Keratinocyte (primary cell): Measurements from ENCODE around the gene CMSS1. TPM values are rescaled to one million over a fixed set of nuclear protein-coding genes. Genes with fewer than 3 reads are reported as not detected.

Source experiments
- DNase-seq: peaks from one replicate; pipeline ENCODE4 v3.0.0-alpha.2; 2011; ENCODE audit warnings: low read depth, missing footprints, low spot score
- FAIRE-seq: peaks from 2 replicates; lab custom pipeline; 2011; peaks lifted over from hg19 to GRCh38; lab: Jason Lieb, UNC
- H2AFZ ChIP-seq: 2 replicates; pipeline ENCODE4 v1.6.0; 2012; ENCODE audit warnings: low read length, control low read depth, inconsistent platforms; ENCODE audit not compliant: control insufficient read depth
- H3K27ac ChIP-seq: 2 replicates; pipeline ENCODE4 v1.5.1; 2011; ENCODE audit warnings: low read length; ENCODE audit not compliant: control insufficient read depth, insufficient read depth
- H3K27me3 ChIP-seq: 3 replicates; pipeline ENCODE4 v1.6.0; 2011; ENCODE audit warnings: low read length; ENCODE audit not compliant: control insufficient read depth, insufficient read depth; ENCODE audit errors: extremely low read depth
- H3K36me3 ChIP-seq, 2 experiments: 2 replicates in 1 of 2; 3 replicates in 1 of 2; pipeline ENCODE4 v1.5.1; 2011; ENCODE audit warnings: low read length in 2 of 2, mild to moderate bottlenecking in 1 of 2; ENCODE audit not compliant: control insufficient read depth in 2 of 2, insufficient read depth in 2 of 2; ENCODE audit errors: extremely low read depth in 1 of 2
- H3K4me1 ChIP-seq: 3 replicates; pipeline ENCODE4 v1.5.1; 2011; ENCODE audit warnings: low read length; ENCODE audit not compliant: control insufficient read depth, insufficient read depth; ENCODE audit errors: extremely low read depth
- H3K4me2 ChIP-seq: 3 replicates; pipeline ENCODE4 v1.6.0; 2011; ENCODE audit warnings: low read depth, low read length; ENCODE audit not compliant: control insufficient read depth, insufficient read depth; ENCODE audit errors: extremely low read depth
- H3K4me3 ChIP-seq, 3 experiments: fragments of 200-600 bp in 1 of 3; sonication (generic) in 1 of 3; 2 replicates in 2 of 3; 3 replicates in 1 of 3; pipeline ENCODE4 v1.5.1; 2011 to 2016; ENCODE audit warnings: low read length in 3 of 3, mild to moderate bottlenecking in 3 of 3, control low read depth in 2 of 3, inconsistent platforms in 1 of 3, low read depth in 1 of 3, mixed read lengths in 1 of 3, mixed run types in 1 of 3, moderate library complexity in 1 of 3; ENCODE audit not compliant: control insufficient read depth in 2 of 3, insufficient read depth in 2 of 3; ENCODE audit errors: extremely low read depth in 1 of 3
- H3K79me2 ChIP-seq: 2 replicates; pipeline ENCODE4 v1.6.0; 2012; ENCODE audit warnings: low read length; ENCODE audit not compliant: control insufficient read depth, insufficient read depth
- H3K9ac ChIP-seq: 3 replicates; pipeline ENCODE4 v1.6.0; 2011; ENCODE audit warnings: low read length; ENCODE audit not compliant: control insufficient read depth, insufficient read depth; ENCODE audit errors: extremely low read depth
- H3K9me1 ChIP-seq: 3 replicates; pipeline ENCODE4 v1.6.0; 2011; ENCODE audit warnings: low read length; ENCODE audit not compliant: control insufficient read depth, insufficient read depth; ENCODE audit errors: extremely low read depth
- H3K9me3 ChIP-seq: 2 replicates; pipeline ENCODE4 v1.5.1; 2012; ENCODE audit warnings: low read depth, low read length; ENCODE audit not compliant: control insufficient read depth
- H4K20me1 ChIP-seq: 3 replicates; pipeline ENCODE4 v1.6.0; 2011; ENCODE audit warnings: low read length; ENCODE audit not compliant: control insufficient read depth, insufficient read depth; ENCODE audit errors: extremely low read depth
- EZH2 ChIP-seq: IDR thresholded peaks from one replicate; pipeline ENCODE4 v1.6.1; 2012; ENCODE audit warnings: inconsistent platforms, mild to moderate bottlenecking, low read length, moderate library complexity
- dilution Hi-C: fragments of 300-500 bp; cut with MboI; formaldehyde crosslinking; loops from one replicate; pipeline ENCODE4 v1.7.0; 2020; ENCODE audit warnings: low sequenced_read_pairs; ENCODE audit not compliant: extremely low pct_ligation_motif_present
- polyA plus RNA-seq, 5 experiments: library from polyadenylated mRNA; depleted of rRNA in 3 of 5; stranded (reverse) in 3 of 5; stranded (forward) in 1 of 5; unstranded in 1 of 5; fragments of >200 nt; gene quantifications; 1 replicate in 1 of 5; 2 replicates in 3 of 5; 3 replicates in 1 of 5; pipeline versions ENCODE4 v1.2.1 to v1.2.3, GENCODE V29; 2011 to 2012; ENCODE audit warnings: missing spikeins in 2 of 5, low read depth in 1 of 5, low replicate concordance in 1 of 5
- TF ChIP-seq, protein P1 (sequence below), 3 experiments: IDR thresholded peaks in 1 of 3; conservative IDR thresholded peaks in 1 of 3; optimal IDR thresholded peaks in 1 of 3; 2 replicates in 2 of 3; 3 replicates in 1 of 3; pipeline versions ENCODE3 to v1.5.1; 2011; ENCODE audit warnings: low read length in 3 of 3, mild to moderate bottlenecking in 3 of 3, moderate library complexity in 2 of 3, control low read depth in 1 of 3, inconsistent platforms in 1 of 3; ENCODE audit not compliant: insufficient read depth in 2 of 3; ENCODE audit errors: extremely low read depth in 1 of 3

CMSS1 gene
- polyA plus RNA-seq, 1 donor (not counting 4 experiments of a cell fraction or from before 2014, with no cell fraction given), result 37.2 TPM

DNA sequence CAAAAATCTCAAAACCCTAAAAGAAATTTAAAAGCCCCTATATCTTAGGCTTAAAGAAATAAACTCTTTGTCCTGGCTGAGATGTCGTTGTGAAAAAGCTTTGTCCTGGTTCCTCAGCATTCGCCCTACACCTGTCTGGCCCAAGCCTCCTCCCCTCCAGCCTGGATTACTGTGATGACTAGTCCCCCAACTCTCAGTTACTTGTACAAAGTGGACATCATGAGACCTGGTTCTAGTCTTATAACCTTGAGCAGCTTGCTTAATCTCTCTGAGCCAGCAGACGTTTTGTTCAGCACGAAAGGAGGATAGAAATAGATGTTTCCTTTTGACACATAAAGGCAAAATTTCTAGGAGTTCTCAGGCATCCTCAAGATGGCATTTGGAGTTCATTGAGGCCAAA is 245.0 kb downstream of the CMSS1 start:
- DNase-seq, result no peak
- Histone ChIP-seq H3K36me3 (no peaks in the 10 kb centered on the region), H3K4me3 (no peak overlapping the region), H3K27me3 (no peaks in the 10 kb centered on the region), H3K4me1 (no peaks in the 10 kb centered on the region), H4K20me1 (no peaks in the 10 kb centered on the region), H2AFZ (no peak overlapping the region), H3K4me2 (no peak overlapping the region), H3K27ac (no peak overlapping the region), H3K9ac (no peak overlapping the region), H3K79me2 (no peaks in the 10 kb centered on the region), H3K9me3 (no peaks in the 10 kb centered on the region), H3K9me1 (no peaks in the 10 kb centered on the region)
- dilution Hi-C loops, result no loop called here
- no peak for TF ChIP-seq EZH2
- TF ChIP-seq, protein P1, sequence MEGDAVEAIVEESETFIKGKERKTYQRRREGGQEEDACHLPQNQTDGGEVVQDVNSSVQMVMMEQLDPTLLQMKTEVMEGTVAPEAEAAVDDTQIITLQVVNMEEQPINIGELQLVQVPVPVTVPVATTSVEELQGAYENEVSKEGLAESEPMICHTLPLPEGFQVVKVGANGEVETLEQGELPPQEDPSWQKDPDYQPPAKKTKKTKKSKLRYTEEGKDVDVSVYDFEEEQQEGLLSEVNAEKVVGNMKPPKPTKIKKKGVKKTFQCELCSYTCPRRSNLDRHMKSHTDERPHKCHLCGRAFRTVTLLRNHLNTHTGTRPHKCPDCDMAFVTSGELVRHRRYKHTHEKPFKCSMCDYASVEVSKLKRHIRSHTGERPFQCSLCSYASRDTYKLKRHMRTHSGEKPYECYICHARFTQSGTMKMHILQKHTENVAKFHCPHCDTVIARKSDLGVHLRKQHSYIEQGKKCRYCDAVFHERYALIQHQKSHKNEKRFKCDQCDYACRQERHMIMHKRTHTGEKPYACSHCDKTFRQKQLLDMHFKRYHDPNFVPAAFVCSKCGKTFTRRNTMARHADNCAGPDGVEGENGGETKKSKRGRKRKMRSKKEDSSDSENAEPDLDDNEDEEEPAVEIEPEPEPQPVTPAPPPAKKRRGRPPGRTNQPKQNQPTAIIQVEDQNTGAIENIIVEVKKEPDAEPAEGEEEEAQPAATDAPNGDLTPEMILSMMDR (optimal IDR thresholded peaks at IDR 0.05 in 1 of 3, IDR thresholded peaks at IDR 0.05 in 1 of 3, conservative IDR thresholded peaks at IDR 0.05 in 1 of 3; ENCODE audit: extremely low read depth in 1 of 3, insufficient read depth in 2 of 3, low read length in 3 of 3), result no peak
- FAIRE-seq, result no peak

DNA sequence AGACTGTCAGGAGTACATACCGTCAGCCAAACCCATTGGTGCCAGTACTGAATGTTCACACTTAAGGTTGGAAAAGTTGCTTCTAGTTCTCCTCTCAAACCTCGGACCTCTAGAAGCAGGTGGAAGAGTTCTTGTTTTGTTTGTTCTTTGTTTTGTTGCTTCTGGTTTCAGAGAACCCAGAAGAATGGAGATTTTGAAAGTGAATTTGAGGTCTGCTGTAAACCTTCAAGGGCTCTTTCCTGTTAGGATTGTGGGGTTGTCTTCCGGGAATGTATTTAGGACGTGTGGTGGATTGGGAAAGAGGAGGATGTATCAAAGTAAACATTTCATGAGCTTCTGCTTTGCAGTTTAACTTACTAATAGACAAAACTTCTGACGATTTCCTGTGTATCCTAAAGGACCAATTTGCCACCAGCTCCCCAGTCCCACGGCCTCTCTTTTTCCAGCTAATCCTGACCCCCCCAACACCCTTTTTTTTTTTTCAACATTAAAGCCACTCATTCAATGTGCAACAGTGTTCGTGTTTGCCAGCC is 246.3 kb downstream of the CMSS1 start:
- no peaks in the 10 kb centered on the region for H3K79me2 ChIP-seq
- no peaks in the 10 kb centered on the region for H3K9me1 ChIP-seq
- DNase-seq (no peak), FAIRE-seq (no peak)
- dilution Hi-C loops, result no loop called here
- no peaks in the 10 kb centered on the region for H3K27me3 ChIP-seq
- H2AFZ ChIP-seq, result no peak overlapping the region
- TF ChIP-seq, protein P1 (optimal IDR thresholded peaks at IDR 0.05 in 1 of 3, IDR thresholded peaks at IDR 0.05 in 1 of 3, conservative IDR thresholded peaks at IDR 0.05 in 1 of 3; ENCODE audit: extremely low read depth in 1 of 3, insufficient read depth in 2 of 3, low read length in 3 of 3), result no peak
- TF ChIP-seq EZH2, result no peak
- H3K36me3 ChIP-seq, result no peaks in the 10 kb centered on the region
- H3K27ac ChIP-seq, result no peak overlapping the region
- H3K4me1 ChIP-seq, result no peaks in the 10 kb centered on the region
- H3K4me2 ChIP-seq, result no peak overlapping the region
- H3K9ac ChIP-seq, result no peak overlapping the region
- H4K20me1 ChIP-seq, result no peaks in the 10 kb centered on the region
- no peak overlapping the region for H3K4me3 ChIP-seq
- H3K9me3 ChIP-seq, result no peaks in the 10 kb centered on the region
